AG04449 (cell line): ENCODE results near the gene USP8.

Source experiments
- CTCF ChIA-PET: fragments of 350-600 bp; formaldehyde crosslinking; extraction: SDS; loops from one replicate; lab custom pipeline; 2021; ENCODE audit warnings: antibody characterized with exemption; lab: Yijun Ruan, JAX
- POLR2A ChIA-PET: fragments of 400-600, 350-600 bp; formaldehyde crosslinking; extraction: SDS; loops from one replicate; lab custom pipeline; 2020; ENCODE audit warnings: antibody characterized with exemption, inconsistent platforms; lab: Yijun Ruan, JAX
- DNase-seq: peaks from one replicate; pipeline ENCODE4 v3.0.0-alpha.2; 2010; ENCODE audit warnings: low read depth, low spot score
- H3K4me3 ChIP-seq: 2 replicates; pipeline ENCODE4 v1.5.1; 2011; ENCODE audit warnings: low read depth, mild to moderate bottlenecking, control low read depth, low read length
- CTCF ChIP-seq: IDR thresholded peaks from one replicate; pipeline ENCODE4 v1.5.1; 2011; ENCODE audit warnings: mild to moderate bottlenecking, moderate library complexity, low read length, control low read depth, inconsistent platforms; ENCODE audit not compliant: insufficient read depth; ENCODE audit errors: missing control alignments

The USP8 gene

DNA sequence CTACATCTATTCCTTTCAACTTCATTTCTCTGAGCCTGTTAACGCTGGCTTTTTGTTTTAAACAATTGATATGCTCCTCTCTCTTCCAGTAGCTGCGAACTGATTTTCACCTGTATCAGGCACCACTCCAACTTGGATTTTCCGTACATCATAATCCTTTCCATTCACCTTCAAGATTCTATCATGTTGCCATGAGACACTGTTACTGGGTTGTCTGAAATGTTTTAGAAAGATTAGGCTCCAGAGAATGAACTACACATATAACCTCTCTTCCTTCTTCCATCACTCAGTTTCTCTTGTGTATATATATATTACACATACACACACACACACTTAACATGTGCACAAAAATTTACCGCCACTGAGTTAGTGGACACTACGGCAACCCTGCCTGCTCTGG lies 122.4 kb downstream of the USP8 start, which contains the start of gene USP50:
USP50 (minus strand) TSS at position 101 of the 400 bp plus-strand sequence. CDS start 141 bp downstream, outside the sequence.
- no peak within 1 kb of the TSS for H3K4me3 ChIP-seq
- TF ChIP-seq CTCF: no peak
- CTCF ChIA-PET: interaction anchor here (0.9 kb wide), 1 partner anchor 14 kb away, joined by 4 read pairs; no protein-coding TSS in a partner anchor
- DNase-seq: no peak
- POLR2A ChIA-PET: no interaction called here

GRCh38 chr15:50549326-50549725 lies 125.1 kb downstream of the USP8 start:
- POLR2A ChIA-PET: interaction anchor here (0.7 to 1.3 kb wide), 3 partner anchors 17 to 200 kb away, joined by 3 to 4 read pairs (median 3); no protein-coding TSS in a partner anchor
- CTCF ChIA-PET: no interaction called here
- no peak for TF ChIP-seq CTCF
- H3K4me3 ChIP-seq: no peak overlapping the region
- no peak for DNase-seq

- no peak for DNase-seq
- no peak overlapping the region for H3K4me3 ChIP-seq
- POLR2A ChIA-PET: no interaction called here
- CTCF ChIA-PET: interaction anchor here (0.7 kb wide), 1 partner anchor 66 kb away, joined by 3 read pairs; no protein-coding TSS in a partner anchor
- no peak for TF ChIP-seq CTCF
These were observed 128.0 kb downstream of the USP8 start for GRCh38 chr15:50552238-50552637.

DNA sequence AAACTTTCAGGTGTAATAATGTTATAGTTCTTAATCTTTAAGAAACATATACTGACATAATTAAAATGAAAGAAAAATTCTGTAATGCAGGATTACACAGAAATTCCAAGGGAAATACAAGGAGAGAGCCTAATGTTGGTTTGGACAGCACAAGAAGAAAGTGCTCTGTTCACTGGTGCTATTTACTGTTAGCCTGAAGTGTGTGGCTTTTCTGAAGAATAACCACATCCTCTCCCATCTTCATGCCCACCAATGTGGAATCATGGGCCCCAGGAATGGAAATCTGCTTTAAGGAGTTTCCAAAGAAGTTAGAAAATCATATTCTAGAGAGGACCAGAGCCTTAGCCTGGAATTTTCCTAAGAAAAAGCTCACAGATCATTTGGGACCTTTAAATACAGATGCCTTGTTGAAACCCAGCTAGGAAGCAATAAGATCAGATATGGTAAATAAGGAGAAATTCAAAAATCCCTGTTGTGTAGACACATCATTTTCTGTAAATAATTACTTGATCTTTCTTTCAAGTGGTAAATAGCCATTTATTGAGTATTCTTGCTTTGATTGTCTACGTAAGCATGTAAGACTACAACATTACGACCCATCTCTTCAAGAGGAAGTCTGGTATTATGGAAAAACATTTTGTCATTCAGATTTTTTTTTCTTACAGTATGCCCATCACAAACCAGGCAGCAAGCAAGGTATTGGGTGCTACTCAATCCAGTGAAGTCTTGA lies 132.6 kb downstream of the USP8 start:
- no peak for DNase-seq
- H3K4me3 ChIP-seq: no peak overlapping the region
- ChIA-PET POLR2A (no interaction called here), CTCF (no interaction called here)
- TF ChIP-seq CTCF: no peak

- DNase-seq: no peak
- no peak for TF ChIP-seq CTCF
- H3K4me3 ChIP-seq: no peak overlapping the region
- ChIA-PET CTCF (interaction anchor here (0.8 kb wide), 1 partner anchor 14 kb away, joined by 4 read pairs; no protein-coding TSS in a partner anchor), POLR2A (no interaction called here)
These were observed 133.8 kb downstream of the USP8 start for GRCh38 chr15:50558012-50558411.
